Thyroid gland (tissue), 4 donors: ENCODE results near the gene CABLES2.

Experiments
- CTCF ChIP-seq, 6 experiments: fragments of 200-600 bp in 3 of 6; fragments of 450-650 bp in 3 of 6; sonication (generic) in 3 of 6; IDR thresholded peaks; one replicate each; pipeline ENCODE4 v1.5.1; 2016 to 2019; ENCODE audit warnings: antibody characterized with exemption in 6 of 6, mild to moderate bottlenecking in 2 of 6, inconsistent platforms in 1 of 6, moderate library complexity in 1 of 6
- POLR2A ChIP-seq, 2 donors: fragments of 450-650 bp; IDR thresholded peaks; one replicate each; pipeline ENCODE4 v1.6.1; 2017; ENCODE audit warnings: antibody characterized with exemption in 2 of 2, mild to moderate bottlenecking in 2 of 2, moderate library complexity in 1 of 2

- no peak for TF ChIP-seq CTCF (IDR thresholded peaks at IDR 0.05)
- peak in 1 of 2 donors; percentile 7 for TF ChIP-seq POLR2A (IDR thresholded peaks at IDR 0.05)
These were observed 19.6 kb upstream of the CABLES2 start for GRCh38 chr20:62426699-62427131.
